NT2/D1 (cell line): ENCODE data around the gene CYP46A1.

ENCODE experiments used
- YY1 ChIP-seq: IDR thresholded peaks from 2 replicates; pipeline ENCODE4 v1.6.1; 2011; ENCODE audit not compliant: insufficient read length, insufficient read depth
- ZNF274 ChIP-seq: IDR thresholded peaks from 2 replicates; pipeline ENCODE4 v1.6.1; 2011; ENCODE audit warnings: mild to moderate bottlenecking, low read depth, low read length

- TF ChIP-seq YY1 (no peak), ZNF274 (no peak)
These were observed 36.7 kb upstream of the CYP46A1 start for GRCh38 chr14:99647411-99647810.
